ENCODE measurements around the gene BRF1. TPM values are rescaled to one million over a fixed set of nuclear protein-coding genes. Genes with fewer than 3 reads are reported as not detected.

Gene BRF1
- total RNA-seq, 1 experiment from 2014 or later: 41.2 TPM

GRCh38 chr14:105184461-105184860 lies 116.3 kb downstream of the BRF1 start:
- no peak overlapping the region for H2AFZ ChIP-seq (ENCODE audit: low read depth, low read length, poor library complexity, severe bottlenecking)
- H3K79me2 ChIP-seq (ENCODE audit: insufficient read depth, low read length): no peaks in the 10 kb centered on the region
- intact Hi-C loops (cut with micrococcal nuclease): loop anchor here (5.0 kb wide), 1 partner anchor 92 kb away; no protein-coding TSS in a partner anchor
- TF ChIP-seq ELF1 (IDR thresholded peaks at IDR 0.05; ENCODE audit: borderline replicate concordance, low read depth): no peak
- no peak for TF ChIP-seq EZH2phosphoT487 (IDR thresholded peaks at IDR 0.05; ENCODE audit: borderline replicate concordance)
- no peak for TF ChIP-seq SP1 (IDR thresholded peaks at IDR 0.05; ENCODE audit: low read depth)
- no peak for TF ChIP-seq YY1 (IDR thresholded peaks at IDR 0.05; ENCODE audit: extremely low read depth, insufficient replicate concordance, low read depth, low read length)
- TF ChIP-seq POLR2AphosphoS5 (IDR thresholded peaks at IDR 0.05; ENCODE audit: low read depth, low read length): no peak
- TF ChIP-seq MAX (IDR thresholded peaks at IDR 0.05): no peak
- no peak for TF ChIP-seq POLR2A (IDR thresholded peaks at IDR 0.05; ENCODE audit: borderline replicate concordance, extremely low read depth, insufficient read depth, insufficient read length)
- TF ChIP-seq CBX3 (IDR thresholded peaks at IDR 0.05; ENCODE audit: low read depth): no peak
- TF ChIP-seq TCF7L2 (IDR thresholded peaks at IDR 0.05; ENCODE audit: borderline replicate concordance, extremely low read depth, insufficient read depth, insufficient read length): no peak
- no peak for TF ChIP-seq ATF3 (IDR thresholded peaks at IDR 0.05)
- no peak for TF ChIP-seq SRF (IDR thresholded peaks at IDR 0.05; ENCODE audit: low read depth)
- H3K4me1 ChIP-seq (ENCODE audit: control insufficient read depth in 1 of 2, insufficient read depth in 2 of 2, low read length in 2 of 2): peaks cover 7 to 20% of the 10 kb centered on the region in 2 experiments
- ChIA-PET RAD21 (ENCODE audit: low non-redundant PET in 1 of 2, low total read pairs in 2 of 2, uncharacterized antibody in 2 of 2, unreplicated experiment in 2 of 2) (no interaction called here), CTCF (no interaction called here), POLR2A (no interaction called here)
- H3K9me2 ChIP-seq (ENCODE audit: insufficient read depth): no peaks in the 10 kb centered on the region
- H3K4me2 ChIP-seq (ENCODE audit: low read length): no peak overlapping the region
- no peak for DNase-seq (ENCODE audit: low read depth, low spot score)
- no peak overlapping the region for H3K4me3 ChIP-seq (replicated peaks in 1 of 2; ENCODE audit: low read depth in 1 of 2, low read length in 2 of 2)
- no peaks in the 10 kb centered on the region for H3K36me3 ChIP-seq (ENCODE audit: control insufficient read depth in 1 of 2, insufficient read depth in 2 of 2, low read length in 2 of 2)
- no TSS peak for BruUV-seq (replicated peaks)
- no peak overlapping the region for H3K27ac ChIP-seq (ENCODE audit: low read depth, low read length)
- H3K27me3 ChIP-seq (ENCODE audit: insufficient read depth, low read length): no peaks in the 10 kb centered on the region
- ATAC-seq: no peak
- H3K9me3 ChIP-seq (ENCODE audit: control insufficient read depth in 1 of 2, insufficient read depth in 1 of 2, low read depth in 1 of 2, low read length in 2 of 2): peaks cover 4 to 11% of the 10 kb centered on the region in 2 experiments; a peak in 2 of 4 replicates
- H4K20me1 ChIP-seq (ENCODE audit: insufficient read depth): no peaks in the 10 kb centered on the region
- H3K9ac ChIP-seq (ENCODE audit: low read length): no peak overlapping the region

All from HCT116 (cell line).